HCT116 (cell line): ENCODE results near the gene DMD. TPM values are rescaled to one million over a fixed set of nuclear protein-coding genes. Genes with fewer than 3 reads are reported as not detected.

Experiments used
- ATAC-seq: fragments of 200-7000 bp; cut with Tn5 transposase; 2 replicates; pipeline ENCODE4 v1.9.1; 2020; ENCODE audit warnings: mild to moderate bottlenecking, moderate library complexity
- BruUV-seq: library from RNA; stranded (reverse); fragments of 400-500 nt; replicated peaks from 2 replicates; lab custom pipeline; 2021; lab: Mats Ljungman, UMichigan
- CTCF ChIA-PET: fragments of 300-600 bp; sonication (Branson Sonifier 250); formaldehyde crosslinking; loops from one replicate; lab custom pipeline; 2021; ENCODE audit warnings: antibody characterized with exemption; lab: Charles Lee
- POLR2A ChIA-PET: fragments of 300-600, 350-600 bp; sonication (Branson Sonifier 250); formaldehyde crosslinking; loops from one replicate; lab custom pipeline; 2021; ENCODE audit warnings: antibody characterized with exemption; lab: Charles Lee
- RAD21 ChIA-PET, 2 experiments: fragments of 300-600 bp; sonication (Branson Sonifier 250); formaldehyde crosslinking; loops; one replicate each; lab custom pipeline; 2023; ENCODE audit warnings: low total read pairs in 2 of 2; ENCODE audit not compliant: uncharacterized antibody in 2 of 2, unreplicated experiment in 2 of 2, low non-redundant PET in 1 of 2; lab: Charles Lee
- DNase-seq: peaks from one replicate; pipeline ENCODE4 v3.0.0-alpha.2; 2010; ENCODE audit warnings: low read depth, low spot score
- H2AFZ ChIP-seq: fragments of 200-600 bp; shearing (Covaris generic), sonication (generic); 2 replicates; pipeline ENCODE4 v1.6.1; 2017; ENCODE audit warnings: low read depth, mixed run types, mixed read lengths, antibody characterized with exemption, low read length; ENCODE audit not compliant: poor library complexity, severe bottlenecking
- H3K27ac ChIP-seq: 2 replicates; pipeline ENCODE4 v1.5.1; 2012; ENCODE audit warnings: low read depth, low read length
- H3K27me3 ChIP-seq: fragments of 200-600 bp; sonication (generic); 2 replicates; pipeline ENCODE4 v1.6.1; 2016; ENCODE audit warnings: mixed run types, low read length, mixed read lengths; ENCODE audit not compliant: insufficient read depth
- H3K36me3 ChIP-seq, 2 experiments: fragments of 200-500 bp in 1 of 2; fragments of 200-600 bp in 1 of 2; sonication (Bioruptor generic) in 1 of 2; sonication (generic) in 1 of 2; 2 replicates each; pipeline versions ENCODE4 v1.5.1 to v1.6.1; 2014 to 2016; ENCODE audit warnings: low read length in 2 of 2, inconsistent platforms in 1 of 2, mixed read lengths in 1 of 2, mixed run types in 1 of 2; ENCODE audit not compliant: insufficient read depth in 2 of 2, control insufficient read depth in 1 of 2
- H3K4me1 ChIP-seq, 2 experiments: fragments of 200-600 bp in 1 of 2; sonication (generic) in 1 of 2; 2 replicates each; pipeline versions ENCODE4 v1.5.1 to v1.6.1; 2012 to 2017; ENCODE audit warnings: low read length in 2 of 2, inconsistent platforms in 1 of 2, mild to moderate bottlenecking in 1 of 2, mixed read lengths in 1 of 2, mixed run types in 1 of 2, moderate library complexity in 1 of 2; ENCODE audit not compliant: insufficient read depth in 2 of 2, control insufficient read depth in 1 of 2
- H3K4me2 ChIP-seq: fragments of 200-600 bp; sonication (generic); 2 replicates; pipeline ENCODE4 v1.6.1; 2017; ENCODE audit warnings: mixed run types, low read length, mixed read lengths
- H3K4me3 ChIP-seq, 2 experiments: fragments of 200-600 bp in 1 of 2; sonication (generic) in 1 of 2; replicated peaks in 1 of 2; 2 replicates each; pipeline ENCODE4 v1.5.1; 2011 to 2016; ENCODE audit warnings: low read length in 2 of 2, control low read depth in 1 of 2, low read depth in 1 of 2, mild to moderate bottlenecking in 1 of 2, mixed read lengths in 1 of 2, mixed run types in 1 of 2
- H3K79me2 ChIP-seq: fragments of 200-600 bp; sonication (generic); 2 replicates; pipeline ENCODE4 v1.6.1; 2017; ENCODE audit warnings: mild to moderate bottlenecking, mixed run types, low read length, moderate library complexity, mixed read lengths; ENCODE audit not compliant: insufficient read depth
- H3K9ac ChIP-seq: fragments of 200-600 bp; sonication (generic); 2 replicates; pipeline ENCODE4 v1.6.1; 2016; ENCODE audit warnings: low read length, mixed read lengths
- H3K9me2 ChIP-seq: fragments of 200-600 bp; sonication (generic), shearing (Covaris generic); 2 replicates; pipeline ENCODE4 v1.6.1; 2017; ENCODE audit warnings: mixed run types, mild to moderate bottlenecking, moderate library complexity; ENCODE audit not compliant: insufficient read depth
- H3K9me3 ChIP-seq, 2 experiments: fragments of 200-500 bp in 1 of 2; fragments of 200-600 bp in 1 of 2; sonication (Bioruptor generic) in 1 of 2; sonication (generic) in 1 of 2; 2 replicates each; pipeline ENCODE4 v1.6.1; 2014 to 2017; ENCODE audit warnings: low read length in 2 of 2, mixed read lengths in 2 of 2, inconsistent platforms in 1 of 2, low read depth in 1 of 2, mild to moderate bottlenecking in 1 of 2, mixed run types in 1 of 2, moderate library complexity in 1 of 2; ENCODE audit not compliant: control insufficient read depth in 1 of 2, insufficient read depth in 1 of 2
- H4K20me1 ChIP-seq: fragments of 200-600 bp; sonication (generic), shearing (Covaris generic); 2 replicates; pipeline ENCODE4 v1.6.1; 2017; ENCODE audit warnings: mixed run types, mild to moderate bottlenecking, moderate library complexity; ENCODE audit not compliant: insufficient read depth
- CEBPB ChIP-seq: IDR thresholded peaks from 2 replicates; pipeline ENCODE4 v1.6.1; 2012; ENCODE audit warnings: low read depth
- FOSL1 ChIP-seq: IDR thresholded peaks from 2 replicates; pipeline ENCODE4 v1.6.1; 2012; ENCODE audit warnings: low read depth
- POLR2A ChIP-seq: IDR thresholded peaks from 2 replicates; pipeline ENCODE4 v1.7.0; 2011; ENCODE audit warnings: borderline replicate concordance; ENCODE audit not compliant: insufficient read depth, insufficient read length; ENCODE audit errors: extremely low read depth
- POLR2AphosphoS5 ChIP-seq: IDR thresholded peaks from 2 replicates; pipeline ENCODE4 v1.6.1; 2011; ENCODE audit warnings: mild to moderate bottlenecking, low read depth, low read length, moderate library complexity
- SIN3A ChIP-seq: IDR thresholded peaks from 2 replicates; pipeline ENCODE4 v1.6.1; 2012; ENCODE audit warnings: low read depth
- SRF ChIP-seq: IDR thresholded peaks from 2 replicates; pipeline ENCODE4 v1.6.1; 2012; ENCODE audit warnings: low read depth
- intact Hi-C: fragments of 100-400 bp; cut with micrococcal nuclease; formaldehyde crosslinking; loops from 2 replicates; pipeline ENCODE4 v1.10.0; 2022
- total RNA-seq: library from RNA; stranded (reverse); gene quantifications from one replicate; pipeline ENCODE4 v1.2.1, GENCODE V29; 2021; ENCODE audit not compliant: unreplicated experiment

Gene DMD
- total RNA-seq, 1 experiment from 2014 or later, result 0.05 TPM

DNA sequence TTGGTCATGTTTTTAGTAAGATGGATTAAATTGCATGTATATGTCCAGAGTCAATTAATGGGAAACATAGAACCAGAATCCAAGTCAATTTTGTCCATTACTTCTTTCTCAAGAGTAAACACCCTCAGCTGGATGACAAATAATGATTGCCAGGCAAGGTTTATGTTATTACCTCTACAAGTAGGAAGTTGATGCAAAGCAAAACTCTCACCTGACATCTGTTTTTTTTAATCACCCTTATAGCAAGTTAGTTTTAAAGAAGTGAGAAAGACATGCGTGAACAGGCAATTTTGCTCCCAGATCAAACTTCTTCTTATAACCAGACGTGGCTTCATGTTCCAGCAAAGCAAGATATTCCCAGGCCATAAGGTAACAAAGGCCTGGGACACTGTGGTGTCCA, 1791.0 kb downstream of the DMD start:
- Histone ChIP-seq H3K4me3 (no peak overlapping the region), H3K9me2 (no peaks in the 10 kb centered on the region), H4K20me1 (no peaks in the 10 kb centered on the region), H3K4me2 (no peak overlapping the region), H3K27ac (no peak overlapping the region), H2AFZ (no peak overlapping the region), H3K9ac (no peak overlapping the region), H3K36me3 (no peaks in the 10 kb centered on the region), H3K27me3 (no peaks in the 10 kb centered on the region), H3K9me3 (no peaks in the 10 kb centered on the region), H3K79me2 (no peaks in the 10 kb centered on the region), H3K4me1 (no peaks in the 10 kb centered on the region)
- DNase-seq (no peak), ATAC-seq (no peak)
- BruUV-seq, result no TSS peak
- TF ChIP-seq CEBPB, result no peak
- intact Hi-C loops, result no loop called here
- ChIA-PET RAD21 (no interaction called here), CTCF (no interaction called here), POLR2A (no interaction called here)

DNA sequence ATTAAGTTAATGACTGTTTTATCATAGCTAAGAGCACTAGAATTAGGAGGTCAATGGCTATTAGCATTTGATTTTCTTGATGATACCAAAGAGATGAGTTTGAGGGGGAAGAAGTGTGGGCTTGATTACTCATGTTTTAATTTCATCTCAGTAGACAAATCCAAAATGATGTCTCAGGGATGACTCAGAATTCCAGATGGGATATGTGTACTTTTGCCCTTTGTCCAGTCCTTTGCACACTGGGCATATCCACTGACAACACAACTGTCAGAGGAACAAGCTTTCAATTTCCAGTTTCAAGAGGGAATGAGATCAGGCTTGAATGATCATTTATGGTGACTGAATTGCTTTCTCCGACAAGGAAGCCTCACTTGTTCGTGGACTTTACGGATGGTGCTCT, 1814.2 kb downstream of the DMD start:
- H3K4me2 ChIP-seq, result no peak overlapping the region
- no peaks in the 10 kb centered on the region for H3K27me3 ChIP-seq
- POLR2A ChIA-PET, result no interaction called here
- no peak for DNase-seq
- CTCF ChIA-PET, result no interaction called here
- RAD21 ChIA-PET, result no interaction called here
- intact Hi-C loops, result no loop called here
- no TSS peak for BruUV-seq
- no peaks in the 10 kb centered on the region for H3K79me2 ChIP-seq
- no peaks in the 10 kb centered on the region for H3K9me2 ChIP-seq
- H3K4me3 ChIP-seq, result no peak overlapping the region
- H3K36me3 ChIP-seq, result no peaks in the 10 kb centered on the region
- TF ChIP-seq POLR2A (no peak), FOSL1 (no peak), CEBPB (no peak), SRF (no peak), SIN3A (no peak), POLR2AphosphoS5 (no peak)
- TF ChIP-seq, all 23 proteins: peak for 0
- H3K4me1 ChIP-seq, result no peaks in the 10 kb centered on the region
- H4K20me1 ChIP-seq, result no peaks in the 10 kb centered on the region
- no peaks in the 10 kb centered on the region for H3K9me3 ChIP-seq
- H3K9ac ChIP-seq, result no peak overlapping the region
- no peak overlapping the region for H3K27ac ChIP-seq
- H2AFZ ChIP-seq, result no peak overlapping the region
- no peak for ATAC-seq
